ENCODE measurements around the gene XG. TPM values are rescaled to one million over a fixed set of nuclear protein-coding genes. Genes with fewer than 3 reads are reported as not detected.
"Not testable (repeated sequence)": the region's sequence is repeated elsewhere in the genome, so short reads cannot be mapped to it uniquely, and the experiment has no call there.

Gene XG, protein sequence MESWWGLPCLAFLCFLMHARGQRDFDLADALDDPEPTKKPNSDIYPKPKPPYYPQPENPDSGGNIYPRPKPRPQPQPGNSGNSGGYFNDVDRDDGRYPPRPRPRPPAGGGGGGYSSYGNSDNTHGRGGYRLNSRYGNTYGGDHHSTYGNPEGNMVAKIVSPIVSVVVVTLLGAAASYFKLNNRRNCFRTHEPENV
- not detected in 2 replicates for total RNA-seq

DNA sequence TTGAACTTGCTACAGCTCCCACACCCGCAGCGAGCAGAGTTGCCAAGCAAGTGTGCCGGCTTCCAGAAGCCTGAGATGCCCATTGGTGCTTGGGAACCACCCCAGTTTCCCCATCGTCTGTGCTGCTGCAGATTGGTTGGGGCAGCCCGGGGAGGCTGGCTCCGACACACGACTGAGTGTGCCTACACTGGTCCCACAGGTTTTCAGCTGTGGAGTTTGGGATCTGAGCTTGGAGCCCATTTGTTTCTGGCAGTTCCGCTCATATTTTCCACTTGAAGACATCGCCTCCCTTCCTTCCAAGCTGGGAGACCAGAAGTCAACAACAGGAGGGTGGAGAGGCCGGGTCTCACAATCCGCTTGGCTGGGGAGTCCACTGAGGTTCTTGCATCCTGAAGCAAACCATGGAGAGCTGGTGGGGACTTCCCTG, at the start of gene XG:
XG (plus strand) TSS at position 167 of the 427 bp plus-strand sequence; CDS start at position 402, 235 bp downstream.
- DNase-seq (ENCODE audit: low read depth) = not testable (repeated sequence)

DNA sequence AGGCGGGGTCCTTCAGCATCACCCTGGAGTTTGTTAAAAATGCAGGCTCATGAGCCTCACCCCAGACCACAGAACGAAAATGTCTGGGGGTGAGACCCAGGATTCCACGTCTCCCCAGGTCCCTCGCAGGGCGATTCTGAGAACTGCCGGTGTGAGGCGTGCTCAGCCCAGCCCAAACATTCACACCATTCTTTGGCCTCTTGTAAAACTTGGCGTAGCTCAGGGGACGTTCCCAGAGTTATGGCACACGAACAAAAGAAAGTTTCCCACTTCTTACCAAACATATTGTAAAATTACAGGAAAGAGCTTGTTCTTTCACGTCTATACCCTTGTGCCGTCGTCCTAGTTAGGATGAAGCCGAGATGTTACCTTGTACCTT, 47.9 kb upstream of the XG start:
- no peak for DNase-seq (ENCODE audit: low read depth)

DNA sequence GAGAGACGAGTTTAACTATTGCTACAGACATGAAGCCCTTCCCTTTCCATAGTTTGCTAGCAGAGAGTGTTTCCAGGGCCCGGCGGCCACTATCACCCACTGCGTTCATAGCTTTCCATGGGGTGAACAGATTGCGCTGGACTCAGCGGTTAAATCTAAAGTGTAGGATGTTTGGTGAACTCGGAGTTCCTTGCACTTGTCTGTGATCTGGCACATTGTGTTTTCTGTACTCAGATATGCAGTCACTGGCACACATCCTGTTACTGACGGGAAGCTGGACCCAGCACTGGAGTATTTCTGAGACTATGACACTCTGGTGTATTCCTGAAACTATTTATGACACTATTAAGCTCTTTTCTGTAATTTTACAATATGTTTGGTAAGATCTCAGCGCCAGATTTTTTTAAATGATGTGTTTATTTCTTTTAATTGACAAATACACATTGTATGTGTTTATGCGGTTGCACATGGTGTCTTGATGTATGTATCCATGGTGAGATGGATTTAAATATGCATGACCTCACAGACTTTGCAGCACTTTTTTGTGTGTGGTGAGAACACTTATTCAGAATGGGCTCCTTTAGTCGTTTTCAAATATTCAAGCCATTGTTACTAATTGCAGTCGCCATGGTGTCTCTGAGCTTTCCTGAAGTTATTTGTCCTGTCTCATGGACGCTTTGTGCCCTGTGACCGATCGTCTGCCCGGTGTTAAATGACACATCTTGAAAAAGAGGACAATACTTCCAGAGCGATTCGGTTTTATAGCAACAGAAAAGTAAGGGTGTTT, 46.6 kb upstream of the XG start:
- no peak for DNase-seq (ENCODE audit: low read depth)

DNA sequence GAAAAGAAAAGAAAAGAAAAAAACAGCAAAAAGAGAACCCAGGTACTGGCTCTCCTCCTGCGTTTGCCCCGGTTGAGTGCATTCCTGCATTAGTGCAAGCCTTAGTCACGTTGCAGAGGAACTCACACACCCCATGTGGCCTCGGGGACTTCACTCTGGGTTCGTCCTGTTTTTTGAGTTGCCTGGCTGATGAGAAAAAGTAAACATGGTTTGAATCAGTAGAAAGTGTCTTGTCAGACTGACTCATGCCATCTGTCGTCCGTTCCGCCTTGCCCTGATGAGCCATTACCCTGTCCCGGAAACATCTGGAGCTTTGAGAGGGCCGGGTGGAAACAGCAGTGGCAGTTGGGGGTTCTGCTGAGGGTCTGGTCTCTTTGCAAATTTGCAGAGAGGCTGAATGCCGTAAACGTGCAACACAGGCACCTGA, 44.5 kb upstream of the XG start:
- peak; percentile 94 for DNase-seq (ENCODE audit: low read depth)

DNA sequence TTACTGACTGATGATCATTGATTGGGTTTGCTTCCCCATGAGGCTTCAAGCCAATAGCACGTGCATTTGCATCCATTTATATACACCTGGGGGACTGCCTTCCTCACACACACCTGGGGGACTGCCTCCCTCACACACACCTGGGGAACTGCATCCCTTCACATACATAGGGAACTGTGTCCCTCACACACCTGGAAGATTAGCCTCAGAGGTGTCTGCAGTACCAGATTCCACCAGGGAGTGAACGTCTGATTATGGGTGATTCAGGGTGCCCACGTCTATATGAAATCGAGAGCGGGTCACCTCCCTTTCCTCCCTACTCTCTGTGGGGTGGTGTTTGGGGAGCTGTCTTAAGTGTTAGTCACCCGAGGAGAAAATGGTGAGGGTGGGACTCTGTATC, 43.8 kb upstream of the XG start:
- no peak for DNase-seq (ENCODE audit: low read depth)

DNA sequence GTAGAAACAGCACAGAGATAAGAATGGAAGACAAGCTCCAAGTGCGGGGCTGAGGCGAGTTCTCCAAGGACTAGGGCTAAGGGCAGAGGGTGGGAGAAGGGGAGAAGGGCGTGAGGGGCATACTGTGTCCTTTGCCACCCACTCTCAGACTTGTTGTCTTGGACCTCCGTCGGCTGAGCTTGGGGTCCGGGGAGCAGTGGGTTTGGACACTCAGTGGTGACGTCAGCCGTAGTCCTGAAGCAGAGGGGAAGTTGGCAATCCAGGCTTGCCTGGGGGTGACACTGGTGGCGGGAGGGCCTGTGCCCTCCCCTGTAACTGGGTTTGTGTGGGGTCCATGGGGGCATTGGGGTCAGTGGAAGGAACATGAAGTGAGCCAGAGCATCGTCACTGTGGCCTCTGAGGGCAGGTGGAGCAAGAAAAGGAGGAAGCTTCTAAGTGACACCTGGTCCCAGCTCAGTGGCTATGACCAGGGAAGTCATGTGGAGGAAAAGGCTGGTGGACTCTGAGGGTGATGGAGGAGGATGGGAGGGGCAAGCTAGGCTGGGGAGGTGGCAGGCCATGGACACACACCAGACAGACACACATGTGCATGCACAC, 43.1 kb upstream of the XG start:
- no peak for DNase-seq (ENCODE audit: low read depth)

DNA sequence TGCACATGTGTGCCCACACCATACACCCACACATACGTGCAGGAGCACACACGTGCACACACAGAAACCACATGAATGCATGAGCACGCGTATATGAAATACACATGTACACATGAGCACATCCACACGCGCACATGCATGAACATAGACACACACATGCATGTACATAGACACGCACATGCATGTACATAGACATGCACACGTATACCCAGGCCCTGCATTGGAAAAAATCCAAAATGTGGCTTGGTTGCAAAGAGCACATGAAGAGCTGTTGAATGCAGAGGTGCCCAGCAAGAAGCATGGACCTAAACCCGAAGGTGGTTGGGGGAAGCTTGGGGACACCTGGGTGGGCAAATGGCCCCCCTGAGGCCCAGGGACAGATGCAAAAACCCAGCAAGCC, 42.3 kb upstream of the XG start:
- DNase-seq (ENCODE audit: low read depth) = no peak

DNA sequence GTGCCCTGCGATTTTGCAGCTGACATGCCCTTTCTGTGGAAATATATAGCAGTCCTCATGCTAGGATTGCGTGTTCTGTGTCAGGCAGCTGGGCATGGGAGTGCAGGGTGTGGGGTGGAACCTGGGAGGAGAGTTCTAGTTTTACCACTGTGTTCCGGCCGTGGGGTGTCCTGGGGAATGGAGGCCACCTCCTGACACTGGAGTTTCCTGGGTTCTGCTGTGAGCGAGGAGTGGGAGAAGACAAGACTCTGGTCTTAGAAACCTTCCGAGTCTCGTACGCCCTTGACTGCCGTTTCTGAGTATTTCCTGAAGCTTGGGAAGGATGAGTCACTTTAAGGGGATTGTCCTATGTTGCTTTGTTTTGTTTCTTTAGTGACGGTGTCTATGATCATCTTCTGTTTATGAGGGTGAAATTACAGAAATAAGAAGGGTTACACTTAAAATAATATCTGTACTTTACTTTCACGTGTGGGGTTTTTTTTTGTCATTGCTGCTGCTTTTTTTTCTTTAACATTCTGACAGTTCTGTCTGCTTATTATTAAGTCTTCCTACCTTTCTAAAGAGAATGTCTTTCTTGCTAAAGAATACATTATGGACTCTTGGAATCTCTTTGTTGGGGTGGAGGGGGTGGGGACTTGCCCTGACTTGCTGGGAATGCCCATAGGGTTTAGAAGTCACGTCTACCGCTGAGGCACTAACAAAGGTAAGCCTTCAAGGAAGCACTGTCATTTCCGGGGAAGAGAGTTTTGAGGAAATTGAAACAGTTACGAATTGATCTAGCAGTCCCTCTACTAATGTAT, 41.6 kb upstream of the XG start:
- DNase-seq (ENCODE audit: low read depth) = peak; percentile 81

DNA sequence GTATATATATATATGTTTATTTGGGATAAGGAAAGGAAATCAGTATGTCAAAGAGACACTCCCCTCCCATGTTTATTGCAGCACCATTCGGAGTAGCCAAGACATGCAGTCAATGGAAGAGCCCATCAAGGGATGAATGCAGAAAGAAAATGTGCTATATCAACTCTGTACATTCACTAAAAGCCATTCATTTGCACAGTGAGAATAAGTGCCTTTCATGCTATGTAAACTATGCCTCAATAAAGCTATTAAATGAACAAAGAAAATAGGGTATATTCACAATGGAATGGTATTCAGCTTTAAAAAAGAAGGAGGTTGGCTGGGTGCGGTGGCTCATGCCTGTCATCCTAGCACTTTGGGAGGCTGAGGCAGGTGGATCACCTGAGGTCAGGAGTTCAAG, 40.4 kb upstream of the XG start:
- DNase-seq (ENCODE audit: low read depth) = no peak

DNA sequence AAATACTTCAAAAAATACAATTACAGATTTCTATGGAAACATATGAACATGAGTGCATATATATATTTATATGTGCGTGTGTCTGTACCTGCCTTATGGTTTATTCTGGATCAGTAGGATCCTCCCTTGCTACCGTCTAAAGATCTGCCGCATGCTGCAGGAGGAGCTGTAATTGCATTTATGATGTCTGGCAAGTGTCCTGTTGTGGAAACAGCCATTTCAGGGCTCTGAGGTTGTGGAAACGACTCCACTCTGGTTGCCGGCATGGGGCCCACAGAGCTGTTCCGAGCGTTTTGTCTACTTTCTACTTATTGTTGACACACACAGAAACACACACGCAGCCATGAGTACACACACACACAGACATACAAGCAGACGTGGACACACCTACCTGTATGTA, 39.4 kb upstream of the XG start:
- no peak for DNase-seq (ENCODE audit: low read depth)

DNA sequence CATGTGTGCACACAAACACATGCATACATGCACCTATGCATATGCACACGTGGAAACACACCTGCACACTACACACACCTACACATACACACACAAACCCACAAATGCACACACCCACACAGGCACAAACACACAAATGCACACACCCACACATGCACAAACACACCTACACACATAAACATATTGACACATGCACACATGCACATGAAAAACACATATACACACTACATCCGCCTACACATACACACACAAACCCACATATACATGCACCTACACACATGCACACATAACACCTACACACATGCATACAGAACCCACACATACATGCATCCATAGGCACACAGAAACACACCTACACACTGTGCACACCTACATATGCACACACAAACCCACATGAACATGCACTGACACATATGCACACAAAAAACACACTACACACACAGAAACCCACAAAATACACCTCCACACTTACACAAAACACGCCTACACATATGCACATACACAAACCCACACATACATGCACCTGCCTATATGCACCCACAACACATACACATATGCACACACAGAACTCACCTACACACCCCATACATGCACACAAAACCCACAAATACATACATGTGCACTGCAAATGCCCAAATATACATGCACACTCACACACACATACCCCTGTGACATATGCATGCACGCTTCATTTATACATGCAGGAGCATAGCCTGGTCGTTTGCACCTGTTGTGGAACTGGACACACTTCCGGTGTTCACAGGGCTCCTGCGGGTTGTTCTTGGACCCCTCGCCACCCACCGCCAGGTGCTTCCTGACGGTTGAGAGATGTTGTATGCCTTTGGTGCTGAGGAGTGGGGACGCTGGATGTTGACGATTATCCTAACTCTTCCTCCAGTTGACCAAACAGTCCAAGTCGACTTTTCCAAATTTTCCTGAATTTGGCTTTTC, 38.7 kb upstream of the XG start:
- no peak for DNase-seq (ENCODE audit: low read depth)

DNA sequence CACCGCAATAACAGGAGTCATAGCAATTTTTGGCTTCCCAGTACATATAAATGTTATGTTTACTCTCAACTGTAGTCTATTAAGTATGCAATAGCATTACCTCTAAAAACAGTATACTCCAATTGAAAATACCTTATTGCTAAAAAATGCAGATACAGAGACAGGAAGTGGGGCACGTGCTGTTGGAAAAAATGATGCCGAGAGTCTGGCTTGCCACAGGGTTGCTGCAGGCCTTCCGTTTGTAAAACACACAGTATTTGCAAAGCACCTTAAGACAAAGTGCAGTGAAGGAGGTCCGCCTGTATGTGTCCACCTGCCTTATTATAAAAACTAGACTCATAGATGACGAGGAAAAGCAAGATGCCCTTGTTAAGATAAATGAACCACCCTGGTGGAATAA, 37.3 kb upstream of the XG start:
- no peak for DNase-seq (ENCODE audit: low read depth)

DNA sequence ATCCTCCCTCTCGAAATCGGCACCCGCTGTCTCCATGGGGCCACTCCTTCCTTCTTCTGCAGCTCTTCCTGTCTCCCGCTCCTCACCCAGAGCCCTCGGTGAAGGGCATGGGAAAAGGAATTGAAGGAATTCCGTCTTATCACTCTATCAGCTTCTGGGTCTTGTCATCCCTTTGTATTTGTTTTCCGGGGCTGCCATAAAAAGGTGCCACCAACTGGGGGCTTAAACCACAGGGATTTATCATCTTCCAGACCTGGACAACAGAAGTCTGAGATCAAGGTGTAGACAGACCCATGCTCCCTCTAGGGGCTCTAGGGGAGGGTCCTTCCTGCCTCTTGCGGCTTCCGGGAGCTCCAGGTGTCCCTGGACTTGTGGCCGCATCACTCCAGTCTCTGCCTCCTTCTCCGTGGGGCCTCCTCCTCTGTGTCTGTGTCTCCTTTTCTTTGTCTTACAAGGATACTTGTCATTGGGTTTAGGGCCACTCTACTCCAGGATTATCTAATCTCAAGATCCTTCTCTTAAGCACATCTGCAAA, 36.7 kb upstream of the XG start:
- DNase-seq (ENCODE audit: low read depth) = no peak

DNA sequence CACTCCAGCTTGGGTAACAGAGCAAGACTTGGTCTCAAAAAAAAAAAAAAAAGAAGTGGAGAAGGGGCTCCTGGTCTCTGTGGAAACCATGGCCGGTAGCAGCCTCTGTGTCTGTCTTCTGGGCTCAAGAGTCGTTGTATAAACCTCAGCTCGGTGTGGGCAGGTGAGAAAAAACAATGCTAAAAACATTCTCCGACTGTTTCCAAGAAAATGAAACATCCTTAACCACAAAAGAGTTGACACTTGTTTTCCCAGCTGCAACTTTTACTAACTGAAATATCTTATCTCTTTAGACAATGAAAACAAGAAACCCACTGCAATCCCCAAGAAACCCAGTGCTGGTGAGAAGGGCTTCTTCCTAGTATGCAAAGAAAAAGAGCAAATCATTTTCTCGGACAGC, 34.5 kb upstream of the XG start:
- DNase-seq (ENCODE audit: low read depth) = no peak

DNA sequence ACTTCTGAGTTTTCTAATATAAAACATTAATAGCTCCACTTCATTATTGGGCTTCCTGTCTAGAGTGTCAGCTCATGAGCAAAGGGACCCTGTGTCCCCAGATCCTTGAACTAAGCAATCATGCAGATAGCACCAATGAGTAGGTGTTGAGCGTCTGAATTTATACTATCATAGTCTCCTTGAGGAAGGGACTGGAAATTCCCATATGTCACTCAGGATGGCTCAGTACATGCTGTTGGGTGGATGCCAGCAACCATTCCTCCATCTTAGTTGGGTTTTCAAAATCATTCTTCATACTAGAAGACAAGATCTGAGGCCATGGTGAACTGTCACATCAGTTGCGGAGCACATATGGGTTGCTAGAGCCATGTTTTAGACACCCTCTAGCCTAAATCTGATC, 33.0 kb upstream of the XG start:
- no peak for DNase-seq (ENCODE audit: low read depth)

DNA sequence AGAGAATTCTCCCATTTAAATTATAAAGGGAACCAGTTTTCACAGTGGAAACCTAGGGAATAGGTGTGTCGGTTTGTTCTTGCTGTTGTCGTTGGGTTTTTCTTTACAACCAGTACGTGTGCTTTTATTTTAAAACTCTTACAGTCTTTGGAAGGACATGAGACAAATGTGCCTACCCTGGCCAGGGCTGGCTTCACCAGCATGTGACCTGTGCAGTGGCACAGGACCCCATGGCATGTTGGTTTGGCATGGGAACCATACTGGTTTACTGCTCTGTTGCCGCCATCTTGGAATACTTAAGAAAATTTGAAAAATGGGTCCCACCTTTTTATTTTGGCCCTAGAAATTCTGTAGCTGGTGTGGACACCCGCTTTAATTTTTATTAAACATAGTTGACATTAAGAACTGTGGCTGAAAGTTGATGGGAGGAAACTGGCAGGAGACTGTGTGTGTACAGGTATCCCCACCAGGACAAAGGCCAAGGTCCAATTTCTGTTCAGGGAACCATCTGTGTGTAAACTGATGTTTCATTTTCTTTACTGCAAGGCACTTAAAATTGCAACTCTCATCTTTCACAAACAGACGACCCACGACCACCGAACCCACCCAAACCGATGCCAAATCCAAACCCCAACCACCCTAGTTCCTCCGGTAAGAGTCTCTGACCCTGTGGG, 31.9 kb upstream of the XG start:
- DNase-seq (ENCODE audit: low read depth) = no peak

DNA sequence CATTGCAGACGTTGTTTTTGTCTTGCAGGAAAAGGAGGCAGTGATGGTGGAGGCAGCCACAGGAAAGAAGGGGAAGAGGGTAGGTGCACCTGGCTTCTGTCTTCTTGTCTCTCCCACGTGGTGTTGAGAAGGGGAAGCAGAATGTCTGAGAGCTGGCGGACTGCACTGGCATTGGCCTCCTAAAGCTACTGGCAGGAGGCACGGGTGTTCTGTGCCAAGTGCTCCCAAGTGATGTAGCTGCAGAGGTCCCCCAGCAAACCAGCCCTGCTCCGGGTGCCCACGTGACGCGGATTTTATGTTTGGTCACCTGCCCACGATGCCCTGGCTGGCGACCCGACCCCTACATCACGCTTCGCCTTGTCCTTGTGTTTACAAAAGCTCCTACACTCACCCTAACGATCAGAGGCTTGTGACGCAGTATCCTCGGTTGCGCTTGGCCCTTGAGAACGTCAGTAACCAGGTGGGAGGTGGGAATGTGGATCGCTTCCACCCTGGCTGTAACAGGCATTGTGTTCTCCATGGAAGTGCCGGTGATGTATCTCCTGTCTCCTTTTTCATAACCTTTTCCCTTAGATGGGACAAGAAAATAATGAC, 28.5 kb upstream of the XG start:
- DNase-seq (ENCODE audit: low read depth) = no peak

DNA sequence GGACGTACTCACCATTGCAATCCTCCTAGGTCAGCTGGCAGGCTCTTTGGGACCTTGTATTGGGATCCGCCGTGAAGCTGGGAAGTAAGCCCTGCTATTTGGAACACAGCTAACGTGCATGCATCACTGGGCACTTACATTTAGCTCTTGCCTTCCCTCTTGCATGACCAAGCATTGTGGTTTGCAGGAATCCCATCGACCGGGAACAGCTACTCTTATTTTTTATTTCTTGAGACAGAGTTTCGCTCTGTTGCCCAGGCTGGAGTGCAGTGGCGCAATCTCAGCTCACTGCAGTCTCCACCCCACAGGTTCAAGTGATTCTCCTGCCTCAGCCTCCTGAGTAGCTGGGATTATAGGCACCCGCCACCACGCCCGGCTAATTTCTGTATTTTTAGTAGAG, 24.6 kb upstream of the XG start:
- peak; percentile 92 for DNase-seq (ENCODE audit: low read depth)

DNA sequence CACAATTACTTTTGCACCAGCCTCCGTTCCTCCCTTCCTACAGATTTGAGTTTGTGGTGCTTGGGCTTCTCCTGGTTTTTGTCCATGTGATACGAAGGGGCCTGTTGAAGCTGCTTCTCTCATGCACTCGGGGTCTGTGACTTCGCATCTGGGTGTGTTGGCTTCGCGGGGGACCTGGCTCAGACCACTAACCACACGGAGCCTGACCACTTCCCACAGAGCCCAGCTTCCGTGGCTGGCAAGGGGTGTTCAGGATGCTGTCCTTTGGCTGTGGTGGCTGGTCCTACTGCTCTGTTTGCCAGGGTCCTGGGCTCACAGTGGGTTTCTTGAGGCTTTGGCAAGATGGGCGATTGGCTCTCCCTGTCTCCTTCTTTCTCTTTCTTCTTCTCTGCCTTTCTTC, 19.8 kb upstream of the XG start:
- DNase-seq (ENCODE audit: low read depth) = no peak

DNA sequence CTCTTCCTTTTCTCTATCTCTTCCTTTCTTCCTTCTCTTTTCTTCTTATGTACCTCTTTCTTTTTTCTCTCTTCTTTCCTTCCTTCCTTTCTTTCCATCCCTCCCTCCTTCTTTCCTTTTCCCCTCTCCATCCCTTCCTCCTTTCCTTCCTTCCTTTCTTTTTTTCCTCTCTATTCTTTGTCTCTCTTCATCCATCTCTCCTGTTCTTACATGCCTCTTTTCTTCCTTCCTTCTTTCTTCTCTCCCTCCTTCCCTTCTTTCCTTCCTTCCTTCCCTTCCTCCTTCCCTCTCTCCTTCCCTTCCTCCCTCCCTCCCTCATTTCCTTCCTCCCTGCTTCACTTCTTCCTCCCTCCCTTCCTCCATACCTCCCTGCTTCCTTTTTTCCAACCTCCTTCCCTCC, 19.2 kb upstream of the XG start:
- no peak for DNase-seq (ENCODE audit: low read depth)
